Parathyroid adenoma (tissue), 2 donors: Measurements from ENCODE around the gene MLIP.

Source experiments
- H2AFZ ChIP-seq: fragments of 300-600 bp; sonication (generic); one replicate; pipeline ENCODE4 v1.7.0; 2017; ENCODE audit warnings: antibody characterized with exemption, mild to moderate bottlenecking
- H3K27ac ChIP-seq: fragments of 300-600 bp; sonication (generic); one replicate; pipeline ENCODE4 v1.7.0; 2017
- H3K27me3 ChIP-seq: fragments of 300-600 bp; sonication (generic); one replicate; pipeline ENCODE4 v1.7.0; 2017; ENCODE audit warnings: low read length; ENCODE audit not compliant: control insufficient read depth, insufficient read depth
- H3K36me3 ChIP-seq: fragments of 300-600 bp; sonication (generic); one replicate; pipeline ENCODE4 v1.7.0; 2017; ENCODE audit warnings: low read length; ENCODE audit not compliant: control insufficient read depth, insufficient read depth
- H3K4me1 ChIP-seq: fragments of 300-600 bp; sonication (generic); one replicate; pipeline ENCODE4 v1.7.0; 2017; ENCODE audit warnings: control low read depth
- H3K4me2 ChIP-seq: fragments of 300-600 bp; sonication (generic); one replicate; pipeline ENCODE4 v1.7.0; 2017; ENCODE audit warnings: low read length
- H3K4me3 ChIP-seq: fragments of 300-600 bp; sonication (generic); one replicate; pipeline ENCODE4 v1.7.0; 2017; ENCODE audit warnings: low read depth, low read length
- H3K79me2 ChIP-seq: fragments of 300-600 bp; sonication (generic); one replicate; pipeline ENCODE4 v1.7.0; 2017; ENCODE audit warnings: control low read depth
- H3K9ac ChIP-seq: fragments of 300-600 bp; sonication (generic); one replicate; pipeline ENCODE4 v1.7.0; 2017; ENCODE audit warnings: mild to moderate bottlenecking
- H3K9me3 ChIP-seq: fragments of 300-600 bp; sonication (generic); one replicate; pipeline ENCODE4 v1.7.0; 2017; ENCODE audit warnings: low read length; ENCODE audit not compliant: control insufficient read depth
- TF ChIP-seq, protein P1 (sequence below): fragments of 300-600 bp; sonication (generic); IDR thresholded peaks from one replicate; pipeline ENCODE4 v1.7.0; 2017; ENCODE audit warnings: antibody characterized with exemption, mild to moderate bottlenecking
- donor health status: primary hyperparathyroidism.

Gene MLIP

DNA sequence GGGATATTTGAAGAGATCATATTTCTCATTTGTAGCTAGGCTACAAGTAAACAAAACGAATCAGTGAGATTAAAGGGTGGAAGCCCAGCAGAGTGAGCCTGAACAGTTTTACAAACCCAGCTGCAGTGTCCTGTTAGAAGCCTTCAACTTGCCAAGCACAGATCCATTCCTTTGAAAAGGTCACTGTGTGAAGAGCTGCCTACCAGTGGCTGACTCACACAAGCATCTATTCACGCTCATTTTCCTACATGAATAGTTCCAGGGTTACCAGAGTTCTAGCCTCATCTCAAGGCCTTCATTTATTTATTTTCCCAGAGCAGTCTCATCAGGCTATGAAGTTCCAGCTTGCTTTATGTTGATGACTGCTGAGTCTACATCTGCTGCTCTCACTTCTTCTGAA lies 25.7 kb upstream of the MLIP start:
- Histone ChIP-seq H3K27ac (no peak overlapping the region), H3K4me3 (no peak overlapping the region), H3K4me2 (no peak overlapping the region), H2AFZ (no peak overlapping the region), H3K36me3 (no peaks in the 10 kb centered on the region), H3K9ac (no peak overlapping the region), H3K4me1 (no peaks in the 10 kb centered on the region), H3K9me3 (no peaks in the 10 kb centered on the region), H3K27me3 (no peaks in the 10 kb centered on the region), H3K79me2 (no peaks in the 10 kb centered on the region)
- TF ChIP-seq, protein P1, sequence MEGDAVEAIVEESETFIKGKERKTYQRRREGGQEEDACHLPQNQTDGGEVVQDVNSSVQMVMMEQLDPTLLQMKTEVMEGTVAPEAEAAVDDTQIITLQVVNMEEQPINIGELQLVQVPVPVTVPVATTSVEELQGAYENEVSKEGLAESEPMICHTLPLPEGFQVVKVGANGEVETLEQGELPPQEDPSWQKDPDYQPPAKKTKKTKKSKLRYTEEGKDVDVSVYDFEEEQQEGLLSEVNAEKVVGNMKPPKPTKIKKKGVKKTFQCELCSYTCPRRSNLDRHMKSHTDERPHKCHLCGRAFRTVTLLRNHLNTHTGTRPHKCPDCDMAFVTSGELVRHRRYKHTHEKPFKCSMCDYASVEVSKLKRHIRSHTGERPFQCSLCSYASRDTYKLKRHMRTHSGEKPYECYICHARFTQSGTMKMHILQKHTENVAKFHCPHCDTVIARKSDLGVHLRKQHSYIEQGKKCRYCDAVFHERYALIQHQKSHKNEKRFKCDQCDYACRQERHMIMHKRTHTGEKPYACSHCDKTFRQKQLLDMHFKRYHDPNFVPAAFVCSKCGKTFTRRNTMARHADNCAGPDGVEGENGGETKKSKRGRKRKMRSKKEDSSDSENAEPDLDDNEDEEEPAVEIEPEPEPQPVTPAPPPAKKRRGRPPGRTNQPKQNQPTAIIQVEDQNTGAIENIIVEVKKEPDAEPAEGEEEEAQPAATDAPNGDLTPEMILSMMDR = no peak

GRCh38 chr6:54086439-54086838 lies 24.8 kb upstream of the MLIP start:
- Histone ChIP-seq H3K79me2 (no peaks in the 10 kb centered on the region), H3K9ac (no peak overlapping the region), H3K4me3 (no peak overlapping the region), H3K4me2 (no peak overlapping the region), H3K9me3 (no peaks in the 10 kb centered on the region), H3K4me1 (no peaks in the 10 kb centered on the region), H3K27ac (no peak overlapping the region), H2AFZ (no peak overlapping the region), H3K27me3 (no peaks in the 10 kb centered on the region), H3K36me3 (no peaks in the 10 kb centered on the region)
- TF ChIP-seq, protein P1 = no peak

DNA sequence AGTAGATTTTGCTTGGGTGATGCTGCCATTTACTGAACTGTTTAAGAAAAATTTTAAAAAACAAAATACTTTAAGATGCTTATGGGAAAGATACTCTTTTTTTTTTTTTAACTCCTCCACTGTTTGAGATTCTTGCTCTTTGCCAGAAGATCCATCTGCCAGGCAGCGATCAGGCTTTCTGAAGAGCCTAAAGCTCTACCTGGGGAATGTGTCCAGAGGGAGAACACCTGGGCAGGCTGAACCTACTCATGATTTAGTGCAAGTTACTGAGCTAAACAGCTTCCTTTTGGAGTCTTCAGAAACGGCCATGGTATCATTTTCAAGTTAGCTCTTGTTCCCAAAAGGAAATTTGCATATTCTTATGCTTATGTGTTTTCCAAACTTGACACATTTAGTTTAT lies 23.5 kb upstream of the MLIP start:
- H3K36me3 ChIP-seq = no peaks in the 10 kb centered on the region
- no peaks in the 10 kb centered on the region for H3K27me3 ChIP-seq
- H3K4me3 ChIP-seq = no peak overlapping the region
- H3K79me2 ChIP-seq = no peaks in the 10 kb centered on the region
- H3K4me1 ChIP-seq = no peaks in the 10 kb centered on the region
- H3K4me2 ChIP-seq = no peak overlapping the region
- no peak overlapping the region for H3K27ac ChIP-seq
- TF ChIP-seq, protein P1 = no peak
- H3K9me3 ChIP-seq = no peaks in the 10 kb centered on the region
- H2AFZ ChIP-seq = no peak overlapping the region
- no peak overlapping the region for H3K9ac ChIP-seq

- TF ChIP-seq, protein P1 = no peak
- no peaks in the 10 kb centered on the region for H3K4me1 ChIP-seq
- H3K4me3 ChIP-seq = no peak overlapping the region
- no peak overlapping the region for H3K9ac ChIP-seq
- no peaks in the 10 kb centered on the region for H3K9me3 ChIP-seq
- H3K36me3 ChIP-seq = no peaks in the 10 kb centered on the region
- no peak overlapping the region for H3K27ac ChIP-seq
- H3K27me3 ChIP-seq = no peaks in the 10 kb centered on the region
- no peak overlapping the region for H3K4me2 ChIP-seq
- no peaks in the 10 kb centered on the region for H3K79me2 ChIP-seq
- no peak overlapping the region for H2AFZ ChIP-seq
Measured at GRCh38 chr6:54093326-54093948, 17.8 kb upstream of the MLIP start.

DNA sequence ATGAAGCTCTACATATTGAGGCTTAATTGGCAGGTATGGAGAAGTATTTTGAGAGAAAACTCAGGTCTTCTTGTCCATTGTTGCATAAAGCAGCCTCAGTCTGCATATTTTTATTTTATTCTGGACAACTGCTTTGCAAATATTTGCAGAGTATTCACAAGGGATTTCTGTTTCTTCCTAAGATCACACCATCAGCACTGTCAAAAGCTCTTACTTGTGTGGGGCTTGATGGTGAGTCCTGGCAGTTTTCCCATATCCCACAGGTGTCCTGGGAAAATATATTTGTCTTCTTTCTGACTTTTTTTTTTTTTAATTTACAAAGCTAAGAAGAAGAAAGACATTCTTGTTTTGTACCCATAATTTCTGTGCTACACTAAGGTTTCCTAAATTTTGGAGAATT lies 16.9 kb upstream of the MLIP start:
- H3K9ac ChIP-seq = no peak overlapping the region
- H3K4me3 ChIP-seq = no peak overlapping the region
- H3K27me3 ChIP-seq = no peaks in the 10 kb centered on the region
- H3K4me1 ChIP-seq = no peaks in the 10 kb centered on the region
- no peak overlapping the region for H3K4me2 ChIP-seq
- no peaks in the 10 kb centered on the region for H3K9me3 ChIP-seq
- H2AFZ ChIP-seq = no peak overlapping the region
- no peak overlapping the region for H3K27ac ChIP-seq
- no peaks in the 10 kb centered on the region for H3K79me2 ChIP-seq
- H3K36me3 ChIP-seq = no peaks in the 10 kb centered on the region
- TF ChIP-seq, protein P1 = no peak
